ENCODE measurements around the gene LCN15. TPM values are rescaled to one million over a fixed set of nuclear protein-coding genes. Genes with fewer than 3 reads are reported as not detected.

Gene LCN15
- total and polyA plus RNA-seq, 7 experiments from 2014 or later = not detected

DNA sequence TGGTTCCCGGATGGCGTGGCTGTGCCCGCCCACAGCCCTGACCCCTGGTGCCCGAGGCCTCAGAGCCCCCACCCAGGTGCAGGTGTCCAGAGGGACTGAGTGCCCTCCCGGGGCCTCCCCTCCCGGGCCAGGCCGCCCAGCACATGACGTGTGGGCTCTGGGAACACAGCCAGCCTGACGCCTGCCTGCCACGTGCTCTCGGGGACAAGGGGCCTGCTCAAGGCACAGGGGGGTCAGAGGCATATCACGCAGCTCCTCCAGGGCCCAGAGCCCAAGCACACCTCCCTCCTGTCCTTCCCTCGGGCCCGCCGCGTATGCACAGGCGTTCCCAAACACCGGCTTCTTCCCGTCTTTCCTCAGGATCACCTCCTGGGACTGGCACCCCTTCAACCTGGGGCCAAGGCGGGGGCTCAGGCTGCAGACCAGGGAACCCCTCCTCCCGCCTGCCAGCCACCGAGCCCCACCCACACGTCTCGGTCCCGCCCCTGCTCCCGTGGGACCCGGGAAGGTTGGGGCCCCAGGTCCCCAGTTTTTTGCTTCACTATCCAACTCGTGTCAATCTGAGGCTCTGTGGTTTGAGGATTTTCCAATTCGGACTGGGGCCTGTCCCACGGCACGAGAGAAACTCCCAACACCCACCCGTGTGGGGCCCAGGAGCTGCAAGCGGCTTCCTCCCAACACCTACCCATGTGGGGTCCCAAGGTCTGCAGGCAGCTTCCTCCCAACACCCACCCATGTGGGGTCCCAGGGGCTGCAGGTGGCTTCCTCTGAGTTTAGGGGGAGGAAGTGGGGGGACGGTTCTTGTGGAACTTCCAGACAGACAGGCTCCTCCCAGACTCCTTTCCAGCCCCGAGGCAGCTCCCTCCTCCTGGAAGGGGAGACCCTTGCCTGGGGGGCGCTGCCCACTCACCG is 23.1 kb downstream of the LCN15 start:
- H3K9me3 Mint-ChIP-seq = no peaks in the 10 kb centered on the region
- CTCF ChIA-PET = interaction anchor here (1.5 kb wide), 1 partner anchor 12 kb away, joined by 8 read pairs; no protein-coding TSS in a partner anchor
- no peaks in the 10 kb centered on the region for H3K27me3 ChIP-seq (ENCODE audit: control insufficient read depth in 2 of 2, insufficient read depth in 2 of 2, low read length in 2 of 2)
- H3K4me3 ChIP-seq (ENCODE audit: low read length) = peak overlapping the region; percentile 50
- peak overlapping the region in 1 of 9 donors; percentile 59 for H3K27ac Mint-ChIP-seq
- no peaks in the 10 kb centered on the region for H3K9me3 ChIP-seq (ENCODE audit: control insufficient read depth in 2 of 3, low read length in 3 of 3)
- DNase-seq = peak in 1 of 9 donors; percentile 45
- no peaks in the 10 kb centered on the region for H3K36me3 Mint-ChIP-seq
- peaks cover 0 to 7% (median 0%) of the 10 kb centered on the region in 5 donors for H3K27me3 Mint-ChIP-seq
- intact Hi-C loops (cut with micrococcal nuclease) = no loop called here
- no peaks in the 10 kb centered on the region for H3K4me1 ChIP-seq (ENCODE audit: control insufficient read depth in 2 of 2, insufficient read depth in 2 of 2, low read length in 2 of 2)
- H3K4me1 Mint-ChIP-seq = peaks cover 0 to 4% (median 0%) of the 10 kb centered on the region in 7 donors
- ATAC-seq = no peak
- peak overlapping the region in 9 of 10 donors; percentile 32 to 80 (median 66) for H3K4me3 Mint-ChIP-seq
- no peaks in the 10 kb centered on the region for H3K36me3 ChIP-seq (ENCODE audit: control insufficient read depth in 2 of 3, insufficient read depth in 3 of 3, low read length in 3 of 3)
- POLR2A ChIA-PET = interaction anchor here (0.6 to 1.9 kb wide), 3 partner anchors 10 to 237 kb away, joined by 4 to 14 read pairs (median 4); no protein-coding TSS in a partner anchor
- H3K27ac ChIP-seq (ENCODE audit: low read depth, low read length) = peak overlapping the region; percentile 10

GRCh38 chr9:136740491-136740890 is 23.8 kb downstream of the LCN15 start:
- ATAC-seq = no peak
- DNase-seq = no peak
- peak overlapping the region in 5 of 10 donors; percentile 4 to 80 (median 70) for H3K4me3 Mint-ChIP-seq
- Histone ChIP-seq H3K27ac (ENCODE audit: low read depth, low read length) (no peak overlapping the region), H3K36me3 (ENCODE audit: control insufficient read depth in 2 of 3, insufficient read depth in 3 of 3, low read length in 3 of 3) (no peaks in the 10 kb centered on the region), H3K9me3 (ENCODE audit: control insufficient read depth in 2 of 3, low read length in 3 of 3) (no peaks in the 10 kb centered on the region), H3K4me3 (ENCODE audit: low read length) (no peak overlapping the region), H3K4me1 (ENCODE audit: control insufficient read depth in 2 of 2, insufficient read depth in 2 of 2, low read length in 2 of 2) (no peaks in the 10 kb centered on the region), H3K27me3 (ENCODE audit: control insufficient read depth in 2 of 2, insufficient read depth in 2 of 2, low read length in 2 of 2) (no peaks in the 10 kb centered on the region)
- peaks cover 0 to 7% (median 0%) of the 10 kb centered on the region in 5 donors for H3K27me3 Mint-ChIP-seq
- H3K9me3 Mint-ChIP-seq = no peaks in the 10 kb centered on the region
- intact Hi-C loops (cut with micrococcal nuclease) = no loop called here
- ChIA-PET CTCF (no interaction called here), POLR2A (interaction anchor here (1.1 to 1.9 kb wide), 2 partner anchors 10 to 12 kb away, joined by 4 to 14 read pairs; no protein-coding TSS in a partner anchor)
- H3K36me3 Mint-ChIP-seq = no peaks in the 10 kb centered on the region
- peaks cover 0 to 4% (median 0%) of the 10 kb centered on the region in 7 donors for H3K4me1 Mint-ChIP-seq
- H3K27ac Mint-ChIP-seq = no peak overlapping the region

DNA sequence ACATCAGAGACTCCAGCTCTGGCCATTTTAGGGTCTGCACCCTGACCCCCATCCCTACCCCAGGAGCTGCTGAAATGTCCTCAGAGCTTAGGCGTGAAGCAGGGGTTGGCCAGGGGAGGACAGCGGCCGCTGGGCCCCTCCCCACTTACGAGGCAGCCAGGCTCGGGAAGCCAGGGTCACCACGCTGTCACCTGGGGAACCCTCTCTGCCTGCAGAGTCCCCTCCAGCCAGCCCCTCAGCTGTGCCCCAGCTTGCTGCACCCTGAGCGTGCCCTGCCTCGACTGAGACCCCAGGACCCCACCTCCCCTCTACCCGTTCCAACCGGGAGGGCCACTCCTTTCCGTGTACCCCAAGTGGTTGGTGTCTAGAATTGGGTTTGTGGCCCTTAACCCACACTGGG is 24.2 kb downstream of the LCN15 start:
- Histone ChIP-seq H3K4me3 (ENCODE audit: low read length) (no peak overlapping the region), H3K4me1 (ENCODE audit: control insufficient read depth in 2 of 2, insufficient read depth in 2 of 2, low read length in 2 of 2) (no peaks in the 10 kb centered on the region), H3K27ac (ENCODE audit: low read depth, low read length) (no peak overlapping the region), H3K36me3 (ENCODE audit: control insufficient read depth in 2 of 3, insufficient read depth in 3 of 3, low read length in 3 of 3) (no peaks in the 10 kb centered on the region), H3K9me3 (ENCODE audit: control insufficient read depth in 2 of 3, low read length in 3 of 3) (no peaks in the 10 kb centered on the region), H3K27me3 (ENCODE audit: control insufficient read depth in 2 of 2, insufficient read depth in 2 of 2, low read length in 2 of 2) (no peaks in the 10 kb centered on the region)
- DNase-seq (no peak), ATAC-seq (no peak)
- intact Hi-C loops (cut with micrococcal nuclease) = no loop called here
- no peak overlapping the region for H3K27ac Mint-ChIP-seq
- H3K4me3 Mint-ChIP-seq = peak overlapping the region in 3 of 10 donors; percentile 47 to 80 (median 80)
- H3K27me3 Mint-ChIP-seq = peaks cover 0 to 7% (median 0%) of the 10 kb centered on the region in 5 donors
- no peaks in the 10 kb centered on the region for H3K36me3 Mint-ChIP-seq
- ChIA-PET CTCF (no interaction called here), POLR2A (no interaction called here)
- H3K9me3 Mint-ChIP-seq = no peaks in the 10 kb centered on the region
- H3K4me1 Mint-ChIP-seq = peaks cover 0 to 4% (median 0%) of the 10 kb centered on the region in 7 donors

GRCh38 chr9:136739509-136739908 is 24.8 kb downstream of the LCN15 start:
- intact Hi-C loops (cut with micrococcal nuclease) = no loop called here
- H3K4me1 ChIP-seq (ENCODE audit: control insufficient read depth in 2 of 2, insufficient read depth in 2 of 2, low read length in 2 of 2) = no peaks in the 10 kb centered on the region
- Mint-ChIP-seq H3K27me3 (peaks cover 0 to 7% (median 0%) of the 10 kb centered on the region in 5 donors), H3K36me3 (no peaks in the 10 kb centered on the region), H3K27ac (no peak overlapping the region), H3K4me3 (peak overlapping the region in 1 of 10 donors; percentile 16), H3K4me1 (peaks cover 0 to 4% (median 0%) of the 10 kb centered on the region in 7 donors), H3K9me3 (no peaks in the 10 kb centered on the region)
- CTCF ChIA-PET = interaction anchor here (0.6 kb wide), 1 partner anchor 172 kb away, joined by 3 read pairs; no protein-coding TSS in a partner anchor
- H3K27ac ChIP-seq (ENCODE audit: low read depth, low read length) = no peak overlapping the region
- no peak overlapping the region for H3K4me3 ChIP-seq (ENCODE audit: low read length)
- H3K27me3 ChIP-seq (ENCODE audit: control insufficient read depth in 2 of 2, insufficient read depth in 2 of 2, low read length in 2 of 2) = no peaks in the 10 kb centered on the region
- H3K9me3 ChIP-seq (ENCODE audit: control insufficient read depth in 2 of 3, low read length in 3 of 3) = no peaks in the 10 kb centered on the region
- no peaks in the 10 kb centered on the region for H3K36me3 ChIP-seq (ENCODE audit: control insufficient read depth in 2 of 3, insufficient read depth in 3 of 3, low read length in 3 of 3)
- DNase-seq (no peak), ATAC-seq (no peak)
- POLR2A ChIA-PET = no interaction called here

DNA sequence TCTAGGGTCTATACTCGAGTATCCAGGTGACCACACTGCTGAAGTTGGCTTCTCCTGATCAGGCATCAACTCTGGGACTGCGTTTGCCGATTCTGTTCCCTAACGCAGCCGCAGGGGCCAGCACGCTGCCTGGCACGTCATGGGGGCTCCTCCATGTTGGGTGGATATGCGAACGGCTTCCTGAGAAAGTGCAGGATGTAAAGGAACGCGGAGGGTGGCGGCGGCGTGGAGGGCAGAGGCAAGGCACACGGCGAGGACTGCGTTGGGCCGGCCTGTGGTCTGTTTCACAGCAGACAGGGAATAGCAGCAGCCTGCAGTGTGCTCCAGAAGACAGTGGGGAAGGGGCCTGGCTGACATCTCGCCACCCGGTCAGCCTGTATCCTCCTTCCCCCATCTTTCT is 25.4 kb downstream of the LCN15 start:
- ChIA-PET CTCF (no interaction called here), POLR2A (no interaction called here)
- no peaks in the 10 kb centered on the region for H3K36me3 ChIP-seq (ENCODE audit: control insufficient read depth in 2 of 3, insufficient read depth in 3 of 3, low read length in 3 of 3)
- no peaks in the 10 kb centered on the region for H3K4me1 ChIP-seq (ENCODE audit: control insufficient read depth in 2 of 2, insufficient read depth in 2 of 2, low read length in 2 of 2)
- no peaks in the 10 kb centered on the region for H3K9me3 ChIP-seq (ENCODE audit: control insufficient read depth in 2 of 3, low read length in 3 of 3)
- intact Hi-C loops (cut with micrococcal nuclease) = no loop called here
- no peak overlapping the region for H3K27ac ChIP-seq (ENCODE audit: low read depth, low read length)
- Mint-ChIP-seq H3K36me3 (no peaks in the 10 kb centered on the region), H3K4me1 (peaks cover 0 to 4% (median 0%) of the 10 kb centered on the region in 7 donors), H3K4me3 (peak overlapping the region in 1 of 10 donors; percentile 50), H3K27ac (no peak overlapping the region), H3K9me3 (no peaks in the 10 kb centered on the region), H3K27me3 (peaks cover 0 to 7% (median 0%) of the 10 kb centered on the region in 5 donors)
- DNase-seq = no peak
- no peaks in the 10 kb centered on the region for H3K27me3 ChIP-seq (ENCODE audit: control insufficient read depth in 2 of 2, insufficient read depth in 2 of 2, low read length in 2 of 2)
- H3K4me3 ChIP-seq (ENCODE audit: low read length) = no peak overlapping the region
- no peak for ATAC-seq

DNA sequence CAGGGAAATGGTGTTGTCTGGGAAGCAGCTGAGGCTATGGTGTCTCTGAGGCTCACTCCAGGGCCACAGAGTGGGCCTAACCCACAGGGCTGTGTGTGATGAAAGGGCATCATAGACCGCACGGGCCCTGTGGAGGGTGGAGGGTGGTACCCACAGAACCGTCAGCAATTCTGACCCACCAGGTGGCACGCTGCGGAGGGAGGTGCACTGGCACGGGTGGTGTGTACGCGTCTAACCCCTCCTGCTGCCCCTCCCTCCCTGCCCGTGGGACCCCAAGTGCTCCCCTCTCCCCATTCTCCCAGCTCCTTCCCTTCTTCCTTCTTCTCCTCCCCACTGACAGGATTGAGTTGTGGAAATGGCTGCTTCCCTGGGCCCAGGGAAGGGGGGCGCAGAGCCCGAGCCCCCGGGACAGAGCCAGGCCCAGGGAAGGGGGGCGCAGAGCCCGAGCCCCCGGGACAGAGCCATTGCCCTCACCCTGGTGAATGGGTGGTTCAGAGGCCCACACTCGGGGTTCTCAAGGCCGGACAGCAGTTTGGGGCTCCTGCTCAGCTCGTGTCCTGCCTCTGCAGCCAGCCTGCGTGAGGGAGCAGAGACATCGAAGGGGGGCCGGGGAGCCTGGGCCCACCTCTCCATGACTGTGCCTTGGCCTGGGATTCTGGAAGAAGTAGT is 28.4 kb downstream of the LCN15 start:
- H3K4me3 ChIP-seq (ENCODE audit: low read length) = no peak overlapping the region
- Mint-ChIP-seq H3K27me3 (peaks cover 0 to 4% (median 0%) of the 10 kb centered on the region in 5 donors), H3K9me3 (no peaks in the 10 kb centered on the region), H3K36me3 (no peaks in the 10 kb centered on the region), H3K4me3 (no peak overlapping the region), H3K27ac (no peak overlapping the region), H3K4me1 (peaks cover 0 to 3% (median 0%) of the 10 kb centered on the region in 7 donors)
- no peak for DNase-seq
- ATAC-seq = no peak
- ChIA-PET POLR2A (no interaction called here), CTCF (interaction anchor here (0.6 kb wide), 1 partner anchor 420 kb away, joined by 3 read pairs; no protein-coding TSS in a partner anchor)
- no peaks in the 10 kb centered on the region for H3K36me3 ChIP-seq (ENCODE audit: control insufficient read depth in 2 of 3, insufficient read depth in 3 of 3, low read length in 3 of 3)
- H3K9me3 ChIP-seq (ENCODE audit: control insufficient read depth in 2 of 3, low read length in 3 of 3) = no peaks in the 10 kb centered on the region
- intact Hi-C loops (cut with micrococcal nuclease) = no loop called here
- H3K27ac ChIP-seq (ENCODE audit: low read depth, low read length) = no peak overlapping the region
- no peaks in the 10 kb centered on the region for H3K4me1 ChIP-seq (ENCODE audit: control insufficient read depth in 2 of 2, insufficient read depth in 2 of 2, low read length in 2 of 2)
- no peaks in the 10 kb centered on the region for H3K27me3 ChIP-seq (ENCODE audit: control insufficient read depth in 2 of 2, insufficient read depth in 2 of 2, low read length in 2 of 2)
